Osteoblast (primary cell): ENCODE data around the gene CHMP4B. TPM values are rescaled to one million over a fixed set of nuclear protein-coding genes. Genes with fewer than 3 reads are reported as not detected.
A peak's percentile ranks its signal among the peaks of the same experiment; 100 is the strongest.

ENCODE experiments used
- DNase-seq: peaks from one replicate; pipeline ENCODE4 v3.0.0; 2011; ENCODE audit warnings: low spot score, mixed read lengths; ENCODE audit not compliant: insufficient read length; ENCODE audit errors: missing footprints
- H2AFZ ChIP-seq: 2 replicates; pipeline ENCODE4 v1.6.0; 2011; ENCODE audit warnings: mild to moderate bottlenecking, low read length
- H3K27ac ChIP-seq: 2 replicates; pipeline ENCODE4 v1.5.1; 2011; ENCODE audit warnings: mild to moderate bottlenecking, low read depth, low read length, moderate library complexity
- H3K27me3 ChIP-seq: 2 replicates; pipeline ENCODE4 v1.6.0; 2012; ENCODE audit warnings: mild to moderate bottlenecking, control low read depth, inconsistent platforms, low read length, moderate library complexity; ENCODE audit not compliant: insufficient read depth
- H3K36me3 ChIP-seq: 2 replicates; pipeline ENCODE4 v1.5.1; 2011; ENCODE audit warnings: mild to moderate bottlenecking, low read length, control low read depth, moderate library complexity; ENCODE audit not compliant: insufficient read depth
- H3K4me1 ChIP-seq: 2 replicates; pipeline ENCODE4 v1.5.1; 2011; ENCODE audit warnings: mild to moderate bottlenecking, low read length, control low read depth, moderate library complexity; ENCODE audit not compliant: insufficient read depth
- H3K4me2 ChIP-seq: 2 replicates; pipeline ENCODE4 v1.6.0; 2011; ENCODE audit warnings: mild to moderate bottlenecking, low read length; ENCODE audit not compliant: insufficient read depth
- H3K4me3 ChIP-seq: fragments of 200-600 bp; sonication (generic); 3 replicates; pipeline ENCODE4 v1.5.1; 2012; ENCODE audit warnings: mild to moderate bottlenecking, low read length, inconsistent platforms; ENCODE audit not compliant: insufficient read depth
- H3K79me2 ChIP-seq: 2 replicates; pipeline ENCODE4 v1.6.0; 2012; ENCODE audit warnings: mild to moderate bottlenecking, low read length, control low read depth, inconsistent platforms; ENCODE audit not compliant: insufficient read depth
- H3K9me3 ChIP-seq: 2 replicates; pipeline ENCODE4 v1.5.1; 2011; ENCODE audit warnings: low read depth, low read length, control low read depth
- H4K20me1 ChIP-seq: 2 replicates; pipeline ENCODE4 v1.6.0; 2012; ENCODE audit warnings: mild to moderate bottlenecking, low read length, control low read depth; ENCODE audit not compliant: insufficient read depth
- CTCF ChIP-seq: IDR thresholded peaks from 2 replicates; pipeline ENCODE4 v1.5.1; 2011; ENCODE audit warnings: mild to moderate bottlenecking, low read depth, low read length, moderate library complexity; ENCODE audit errors: extremely low read depth
- total RNA-seq: library from RNA; depleted of rRNA; stranded (reverse); fragments of >200 nt; gene quantifications from 2 replicates; pipeline ENCODE4 v1.2.3, GENCODE V29; 2012

The CHMP4B gene, protein sequence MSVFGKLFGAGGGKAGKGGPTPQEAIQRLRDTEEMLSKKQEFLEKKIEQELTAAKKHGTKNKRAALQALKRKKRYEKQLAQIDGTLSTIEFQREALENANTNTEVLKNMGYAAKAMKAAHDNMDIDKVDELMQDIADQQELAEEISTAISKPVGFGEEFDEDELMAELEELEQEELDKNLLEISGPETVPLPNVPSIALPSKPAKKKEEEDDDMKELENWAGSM
- total RNA-seq = 40.1 and 40.9 TPM in 2 replicates

DNA sequence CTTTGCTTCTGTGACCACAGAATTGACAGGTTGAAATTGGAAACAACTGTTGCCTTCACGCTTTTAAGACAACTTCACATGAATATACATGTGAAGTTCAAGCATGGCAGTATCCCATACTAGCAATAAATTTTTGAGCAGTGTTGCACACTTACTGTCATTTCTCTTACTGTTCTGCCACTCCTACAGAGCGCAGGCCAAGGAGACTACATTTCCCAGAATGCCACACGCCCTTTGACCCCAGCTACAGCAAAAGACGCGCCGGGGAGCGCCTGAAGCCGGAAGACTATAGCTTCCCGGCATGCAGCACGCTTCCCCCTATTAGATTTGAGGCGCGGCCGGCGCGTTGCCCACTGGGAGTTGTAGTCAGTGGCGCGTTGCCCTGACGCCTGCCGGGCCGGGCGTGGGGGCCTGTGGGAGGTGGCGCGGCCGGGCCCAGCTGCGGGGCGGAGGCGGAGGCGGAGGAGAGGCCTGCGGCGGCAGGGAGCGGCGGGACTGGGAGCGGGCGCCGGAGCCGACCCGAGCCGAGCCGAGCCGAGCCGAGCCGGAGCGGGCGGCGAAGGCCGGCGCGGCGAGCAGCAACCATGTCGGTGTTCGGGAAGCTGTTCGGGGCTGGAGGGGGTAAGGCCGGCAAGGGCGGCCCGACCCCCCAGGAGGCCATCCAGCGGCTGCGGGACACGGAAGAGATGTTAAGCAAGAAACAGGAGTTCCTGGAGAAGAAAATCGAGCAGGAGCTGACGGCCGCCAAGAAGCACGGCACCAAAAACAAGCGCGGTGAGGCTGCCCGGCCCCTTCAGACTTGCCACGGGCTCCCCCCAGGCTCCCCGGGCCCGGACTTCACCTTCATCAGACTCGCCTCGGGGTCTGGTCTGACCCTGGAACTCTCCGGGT is at the start of gene CHMP4B:
Gene CHMP4B (plus strand): TSS at position 464 of the 891 bp plus-strand sequence. CDS start 121 bp downstream, at position 585.
- TF ChIP-seq CTCF = no peak
- no peaks in the 10 kb centered on the region for H3K27me3 ChIP-seq
- peak; percentile 98 for DNase-seq

DNA sequence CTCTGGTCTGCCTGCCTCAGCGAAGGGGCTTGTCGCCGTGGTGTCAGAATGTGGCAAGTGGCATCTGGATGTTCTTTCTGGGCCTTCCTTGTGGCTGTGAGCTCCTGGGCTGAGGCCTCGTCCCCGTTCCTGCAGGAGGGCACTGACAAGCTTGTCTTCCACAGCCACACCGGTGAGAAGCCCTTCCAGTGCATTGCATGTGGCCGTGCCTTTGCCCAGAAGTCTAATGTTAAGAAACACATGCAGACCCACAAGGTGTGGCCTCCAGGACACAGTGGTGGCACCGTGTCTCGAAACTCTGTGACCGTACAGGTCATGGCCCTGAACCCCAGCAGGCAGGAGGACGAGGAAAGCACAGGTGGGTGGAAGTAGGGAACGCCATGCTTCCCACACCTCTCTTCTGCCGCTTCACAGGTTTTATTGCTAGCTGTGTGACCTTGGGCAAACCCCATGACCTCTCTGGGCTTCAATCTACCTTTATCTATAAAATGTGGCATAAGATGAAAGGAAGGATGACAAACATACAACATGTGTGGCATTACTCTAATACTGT is 49.4 kb upstream of the CHMP4B start:
- no peaks in the 10 kb centered on the region for H3K27me3 ChIP-seq
- H3K79me2 ChIP-seq = no peaks in the 10 kb centered on the region
- no peak overlapping the region for H2AFZ ChIP-seq
- TF ChIP-seq CTCF = no peak
- peaks cover 14% of the 10 kb centered on the region for H3K36me3 ChIP-seq
- no peak overlapping the region for H3K4me3 ChIP-seq
- no peak for DNase-seq
- no peak overlapping the region for H3K4me2 ChIP-seq
- H3K27ac ChIP-seq = no peak overlapping the region
- H4K20me1 ChIP-seq = no peaks in the 10 kb centered on the region
- H3K4me1 ChIP-seq = no peaks in the 10 kb centered on the region
- no peaks in the 10 kb centered on the region for H3K9me3 ChIP-seq

More for the DNA sequence above, at the start of gene CHMP4B:
- H3K4me2 ChIP-seq = peak within 1 kb of the TSS; percentile 92
- H2AFZ ChIP-seq = peak within 1 kb of the TSS; percentile 76
- H4K20me1 ChIP-seq = peaks cover 38% of the 10 kb centered on the region
- peak within 1 kb of the TSS; percentile 90 for H3K4me3 ChIP-seq
- peaks cover 17% of the 10 kb centered on the region for H3K4me1 ChIP-seq
- peaks cover 3% of the 10 kb centered on the region for H3K36me3 ChIP-seq
- H3K79me2 ChIP-seq = peaks cover 48% of the 10 kb centered on the region
- no peaks in the 10 kb centered on the region for H3K9me3 ChIP-seq
- peak within 1 kb of the TSS; percentile 96 for H3K27ac ChIP-seq

DNA sequence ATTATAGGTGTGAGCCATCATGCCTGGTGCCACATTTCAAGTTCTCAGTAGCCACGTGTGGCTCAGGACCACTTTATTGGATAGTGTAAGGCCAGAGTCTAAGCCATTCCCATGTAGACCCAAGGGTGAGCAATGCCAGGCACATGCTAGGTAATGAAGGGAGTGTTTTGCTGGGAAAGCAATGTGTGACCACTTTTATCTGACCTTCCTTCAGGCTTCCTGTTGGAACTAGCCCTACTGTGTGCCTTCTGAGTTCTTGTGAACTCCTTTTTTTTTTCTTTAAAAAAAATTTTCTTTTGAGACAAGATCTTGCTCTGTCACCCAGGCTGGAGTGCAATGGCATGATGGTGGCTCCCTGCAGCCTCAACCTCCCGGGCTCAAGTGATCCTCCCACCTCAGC is 46.0 kb upstream of the CHMP4B start:
- Histone ChIP-seq H3K4me1 (no peaks in the 10 kb centered on the region), H3K4me3 (no peak overlapping the region), H3K27me3 (no peaks in the 10 kb centered on the region), H3K27ac (no peak overlapping the region), H3K4me2 (no peak overlapping the region), H3K36me3 (peaks cover 9% of the 10 kb centered on the region), H2AFZ (no peak overlapping the region), H3K79me2 (no peaks in the 10 kb centered on the region), H4K20me1 (no peaks in the 10 kb centered on the region), H3K9me3 (no peaks in the 10 kb centered on the region)
- no peak for TF ChIP-seq CTCF
- DNase-seq = no peak

- TF ChIP-seq CTCF = no peak
- H3K79me2 ChIP-seq = no peaks in the 10 kb centered on the region
- no peak overlapping the region for H3K4me3 ChIP-seq
- H3K36me3 ChIP-seq = peaks cover 9% of the 10 kb centered on the region
- no peak for DNase-seq
- H4K20me1 ChIP-seq = no peaks in the 10 kb centered on the region
- H3K4me2 ChIP-seq = no peak overlapping the region
- H3K4me1 ChIP-seq = no peaks in the 10 kb centered on the region
- H2AFZ ChIP-seq = no peak overlapping the region
- H3K9me3 ChIP-seq = no peaks in the 10 kb centered on the region
- no peaks in the 10 kb centered on the region for H3K27me3 ChIP-seq
- H3K27ac ChIP-seq = no peak overlapping the region
These were observed 45.6 kb upstream of the CHMP4B start for GRCh38 chr20:33765592-33765991.
